ENCODE data around the gene AHRR. TPM values are rescaled to one million over a fixed set of nuclear protein-coding genes. Genes with fewer than 3 reads are reported as not detected.

Gene AHRR
- total and polyA plus RNA-seq, 2 of the 4 experiments (the other 2 are of a cell fraction): 15.6 to 37.1 TPM

GRCh38 chr5:422323-423232, 101.1 kb downstream of the AHRR start:
- Histone ChIP-seq H3K23ac (ENCODE audit: low read depth, low read length) (no peak overlapping the region), H3K4ac (ENCODE audit: low read depth, low read length) (no peak overlapping the region), H3K56ac (ENCODE audit: extremely low read depth, insufficient read depth, low read length) (no peak overlapping the region), H3K14ac (replicated peaks; ENCODE audit: low read depth, low read length) (no peak overlapping the region), H2BK120ac (ENCODE audit: low read depth, low read length) (no peak overlapping the region), H4K5ac (ENCODE audit: low read depth, low read length) (no peak overlapping the region), H3K9ac (ENCODE audit: low read depth, low read length) (no peak overlapping the region), H3K4me2 (ENCODE audit: low read depth, low read length) (no peak overlapping the region), H3K18ac (ENCODE audit: low read depth, low read length) (no peak overlapping the region), H4K8ac (ENCODE audit: low read depth in 2 of 2, low read length in 2 of 2) (no peak overlapping the region), H3K4me3 (ENCODE audit: insufficient read depth, low read depth, low read length) (no peak overlapping the region), H3K79me1 (ENCODE audit: low read depth in 1 of 2, low read length in 2 of 2) (peaks cover 11 to 60% of the 10 kb centered on the region in 2 experiments), H2AFZ (replicated peaks; ENCODE audit: low read length, poor library complexity) (no peak overlapping the region), H4K91ac (ENCODE audit: insufficient read depth, low read depth, low read length) (no peak overlapping the region), H3K36me3 (ENCODE audit: control insufficient read depth, insufficient read depth, low read length) (peaks cover 55% of the 10 kb centered on the region), H3K27me3 (ENCODE audit: control insufficient read depth, insufficient read depth, low read length) (no peaks in the 10 kb centered on the region), H2BK15ac (ENCODE audit: low read depth, low read length) (no peak overlapping the region), H2AK5ac (ENCODE audit: low read depth, low read length) (0 out of 2 replicates have a peak overlapping the region, but pooled peaks have one; percentile 9), H3K9me3 (ENCODE audit: control insufficient read depth, insufficient read depth, low read length) (no peaks in the 10 kb centered on the region), H3K9me1 (ENCODE audit: insufficient read depth, low read length) (peaks cover 7% of the 10 kb centered on the region), H2AK9ac (replicated peaks; ENCODE audit: low read depth, low read length, poor library complexity) (peak overlapping the region; percentile 34), H2BK5ac (ENCODE audit: low read depth, low read length, poor library complexity, severe bottlenecking) (no peak overlapping the region), H4K20me1 (ENCODE audit: insufficient read depth, low read length) (no peaks in the 10 kb centered on the region; the same call in 1 of the 2 replicates), H3K4me1 (ENCODE audit: control insufficient read depth, insufficient read depth, low read length) (peaks cover 10% of the 10 kb centered on the region), H3K27ac (ENCODE audit: insufficient read depth, low read length) (no peak overlapping the region), H2BK20ac (ENCODE audit: low read depth, low read length) (no peak overlapping the region)
- TF ChIP-seq RCOR1 (IDR thresholded peaks at IDR 0.05; ENCODE audit: insufficient replicate concordance, low read length) (no peak), POLR2A (IDR thresholded peaks at IDR 0.05; ENCODE audit: low read depth, low read length) (no peak), MAZ (IDR thresholded peaks at IDR 0.05; ENCODE audit: borderline replicate concordance, low read depth, low read length) (no peak)
- 90% methylated on average over 23 of the region's 32 CpGs; no CpG with 5 or more reads in 1 of the 2 experiments for WGBS, 2 experiments (ENCODE audit: extremely low coverage in 2 of 2, insufficient read length in 1 of 2)
- no TSS peak for BruUV-seq (replicated peaks)
- ATAC-seq (ENCODE audit: low read depth) (no peak), DNase-seq (no peak)
- CTCF ChIA-PET: no interaction called here
- in situ Hi-C loops (cut with MboI; ENCODE audit: low sequenced_read_pairs): no loop called here
- dilution Hi-C loops (cut with HindIII; ENCODE audit: low sequenced_read_pairs, unreplicated experiment): no loop called here
- POLR2A ChIA-PET (ENCODE audit: unreplicated experiment): no interaction called here
- intact Hi-C loops (cut with micrococcal nuclease): no loop called here
